ENCODE measurements around the gene CEP89.

The CEP89 gene

DNA sequence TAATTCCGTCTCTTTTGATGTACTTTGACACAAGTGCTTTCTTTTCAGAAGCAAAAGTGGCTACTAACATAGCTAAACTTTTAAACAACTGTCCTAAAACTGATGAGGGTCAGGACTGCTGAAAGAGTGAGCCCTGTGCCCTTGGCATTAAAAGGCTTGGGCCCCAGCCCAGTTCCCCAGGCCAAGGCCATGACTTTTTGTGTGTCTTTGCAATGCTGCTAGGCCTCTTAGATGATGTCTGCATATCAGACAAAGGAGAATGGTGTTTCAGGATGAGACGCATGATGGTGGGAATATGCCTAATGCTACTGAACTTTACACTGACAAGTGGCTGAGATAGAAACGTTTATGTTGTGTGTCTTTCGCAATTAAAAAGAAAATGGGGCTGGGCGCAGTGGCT, 140.1 kb downstream of the CEP89 start:
- no peak for DNase-seq

DNA sequence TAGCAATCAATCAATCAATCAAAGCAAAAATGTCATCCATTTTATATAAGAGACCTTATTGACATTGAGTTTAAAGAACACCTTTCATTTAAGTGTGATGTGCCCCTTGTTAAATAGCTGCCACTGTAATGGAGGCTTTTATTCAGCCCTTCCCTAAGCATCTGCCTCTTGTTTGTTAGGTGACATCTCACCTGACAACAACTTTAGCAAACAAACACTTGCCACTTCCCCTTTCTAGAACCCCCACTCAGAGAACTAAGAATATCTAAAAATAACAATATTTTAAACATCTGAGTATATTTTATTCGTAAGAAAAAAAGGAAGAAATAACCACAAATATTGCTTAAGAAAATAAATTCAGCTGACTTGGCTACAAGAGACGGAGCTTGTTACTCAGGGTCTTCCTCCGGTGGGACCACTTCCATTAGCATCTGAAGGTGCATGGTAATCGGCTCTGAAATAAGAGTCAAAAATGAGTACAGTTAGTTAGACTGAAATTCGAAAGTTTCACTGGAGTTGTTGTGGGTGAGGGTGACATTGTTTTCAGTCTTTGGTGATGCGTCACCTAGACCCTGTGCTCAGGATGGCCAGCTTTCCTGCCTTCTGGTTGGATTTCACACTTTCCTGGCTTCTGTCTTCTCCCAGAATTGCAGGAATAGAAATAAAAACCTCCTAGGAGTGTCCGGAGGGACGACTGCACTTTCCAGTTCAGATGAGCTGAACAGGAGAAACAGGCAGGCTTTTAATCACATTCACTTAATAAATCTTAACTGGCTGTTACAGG, 141.3 kb downstream of the CEP89 start:
- no peak for DNase-seq

GRCh38 chr19:32829345-32829896, 142.3 kb downstream of the CEP89 start:
- DNase-seq = no peak

GRCh38 chr19:32828643-32829344, 143.0 kb downstream of the CEP89 start:
- no peak for DNase-seq

DNA sequence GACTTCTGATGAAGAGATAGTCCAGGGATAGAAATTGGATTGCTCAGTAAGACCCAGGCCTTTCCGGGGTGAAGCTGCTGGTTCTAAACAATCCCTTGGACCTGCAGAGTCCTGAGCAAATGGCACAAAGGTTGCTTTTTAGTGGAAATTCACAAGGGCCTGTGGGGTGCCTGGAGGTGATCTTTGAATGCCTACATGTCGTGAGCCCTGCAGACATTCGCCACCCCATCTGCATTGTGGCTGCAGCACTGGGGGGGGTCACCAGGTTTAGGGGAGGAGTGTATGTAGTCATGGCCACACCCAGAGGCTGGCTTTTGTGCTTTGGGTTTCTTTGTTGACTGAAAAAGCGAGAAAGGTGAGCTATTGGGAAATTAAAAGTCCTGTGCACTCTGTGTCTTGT, 143.6 kb downstream of the CEP89 start:
- no peak for DNase-seq
